Astrocyte (in vitro differentiated cells and primary cell): ENCODE measurements around the gene ROGDI. TPM values are rescaled to one million over a fixed set of nuclear protein-coding genes. Genes with fewer than 3 reads are reported as not detected.

Source experiments
- DNase-seq: peaks from one replicate; pipeline ENCODE4 v3.0.0-alpha.2; 2010; ENCODE audit warnings: low read depth
- FAIRE-seq: peaks from 2 replicates; lab custom pipeline; 2011; peaks lifted over from hg19 to GRCh38; lab: Jason Lieb, UNC
- H2AFZ ChIP-seq: 2 replicates; pipeline ENCODE4 v1.6.0; 2012; ENCODE audit warnings: low read depth, low read length, inconsistent platforms
- H3K27ac ChIP-seq: 2 replicates; pipeline ENCODE4 v1.5.1; 2011; ENCODE audit warnings: low read depth, low read length, inconsistent platforms
- H3K27me3 ChIP-seq: 2 replicates; pipeline ENCODE4 v1.6.0; 2011; ENCODE audit warnings: low read length, inconsistent platforms; ENCODE audit not compliant: insufficient read depth
- H3K36me3 ChIP-seq: 2 replicates; pipeline ENCODE4 v1.5.1; 2011; ENCODE audit warnings: low read length, inconsistent platforms; ENCODE audit not compliant: insufficient read depth
- H3K4me1 ChIP-seq: 2 replicates; pipeline ENCODE4 v1.5.1; 2011; ENCODE audit warnings: low read length, inconsistent platforms; ENCODE audit not compliant: insufficient read depth
- H3K4me2 ChIP-seq: 2 replicates; pipeline ENCODE4 v1.6.0; 2012; ENCODE audit warnings: low read length, inconsistent platforms
- H3K4me3 ChIP-seq: 2 replicates; pipeline ENCODE4 v1.5.1; 2011; ENCODE audit warnings: low read depth, mild to moderate bottlenecking, low read length, inconsistent platforms; ENCODE audit not compliant: insufficient read depth
- H3K79me2 ChIP-seq: 2 replicates; pipeline ENCODE4 v1.6.0; 2012; ENCODE audit warnings: mild to moderate bottlenecking, low read length, inconsistent platforms; ENCODE audit not compliant: insufficient read depth
- H3K9ac ChIP-seq: 2 replicates; pipeline ENCODE4 v1.6.0; 2012; ENCODE audit warnings: mild to moderate bottlenecking, low read length, inconsistent platforms
- H3K9me3 ChIP-seq: 2 replicates; pipeline ENCODE4 v1.5.1; 2012; ENCODE audit warnings: low read depth, mild to moderate bottlenecking, low read length, inconsistent platforms; ENCODE audit not compliant: insufficient read depth
- H4K20me1 ChIP-seq: 2 replicates; pipeline ENCODE4 v1.6.0; 2012; ENCODE audit warnings: low read length, inconsistent platforms; ENCODE audit not compliant: insufficient read depth
- H3K27ac Mint-ChIP-seq: one replicate; pipeline ENCODE4 v1.8.0; 2021; ENCODE audit warnings: mild to moderate bottlenecking, mixed read lengths; ENCODE audit not compliant: unreplicated experiment
- H3K27me3 Mint-ChIP-seq: one replicate; pipeline ENCODE4 v1.8.0; 2021; ENCODE audit warnings: low read depth, mixed read lengths; ENCODE audit not compliant: unreplicated experiment
- H3K36me3 Mint-ChIP-seq: one replicate; pipeline ENCODE4 v1.8.0; 2021; ENCODE audit warnings: low read depth, mixed read lengths; ENCODE audit not compliant: unreplicated experiment
- H3K4me1 Mint-ChIP-seq: one replicate; pipeline ENCODE4 v1.8.0; 2021; ENCODE audit warnings: low read depth, mixed read lengths; ENCODE audit not compliant: unreplicated experiment
- H3K4me3 Mint-ChIP-seq: one replicate; pipeline ENCODE4 v1.8.0; 2021; ENCODE audit warnings: mild to moderate bottlenecking, moderate library complexity, mixed read lengths; ENCODE audit not compliant: unreplicated experiment
- H3K9me3 Mint-ChIP-seq: one replicate; pipeline ENCODE4 v1.8.0; 2021; ENCODE audit warnings: mild to moderate bottlenecking, mixed read lengths; ENCODE audit not compliant: unreplicated experiment
- CTCF ChIP-seq: IDR thresholded peaks from 2 replicates; pipeline ENCODE4 v1.5.1; 2011; ENCODE audit warnings: low read depth, mild to moderate bottlenecking, inconsistent platforms, low read length, moderate library complexity; ENCODE audit not compliant: insufficient read depth
- EZH2 ChIP-seq: IDR thresholded peaks from 2 replicates; pipeline ENCODE4 v1.6.1; 2012; ENCODE audit warnings: mild to moderate bottlenecking, low read length, inconsistent platforms; ENCODE audit not compliant: insufficient read depth
- total RNA-seq: library from RNA; stranded (reverse); gene quantifications from 2 replicates; pipeline ENCODE4 v1.2.1, GENCODE V29; 2021

Gene ROGDI
- total RNA-seq, 1 donor from 2014 or later, result 33.6 TPM

GRCh38 chr16:4755687-4756086, 46.7 kb downstream of the ROGDI start:
- peaks cover 5% of the 10 kb centered on the region for H3K79me2 ChIP-seq
- H3K27ac ChIP-seq, result no peak overlapping the region

GRCh38 chr16:4754865-4755264, 47.6 kb downstream of the ROGDI start:
- peaks cover 25% of the 10 kb centered on the region for H3K36me3 Mint-ChIP-seq
- H3K79me2 ChIP-seq, result peaks cover 5% of the 10 kb centered on the region
- peaks cover 2% of the 10 kb centered on the region for H3K9me3 Mint-ChIP-seq

More at GRCh38 chr16:4755687-4756086, 46.7 kb downstream of the ROGDI start:
- Mint-ChIP-seq H3K4me3 (no peak overlapping the region), H3K9me3 (peaks cover 2% of the 10 kb centered on the region), H3K27ac (no peak overlapping the region), H3K27me3 (no peaks in the 10 kb centered on the region), H3K4me1 (no peaks in the 10 kb centered on the region), H3K36me3 (peaks cover 31% of the 10 kb centered on the region)
- DNase-seq, result no peak
- H3K9ac ChIP-seq, result no peak overlapping the region
- H4K20me1 ChIP-seq, result peaks cover 25% of the 10 kb centered on the region
- H3K9me3 ChIP-seq, result no peaks in the 10 kb centered on the region
- FAIRE-seq, result no peak
- H3K4me2 ChIP-seq, result no peak overlapping the region
- H3K4me3 ChIP-seq, result no peak overlapping the region
- no peaks in the 10 kb centered on the region for H3K4me1 ChIP-seq
- TF ChIP-seq CTCF (no peak), EZH2 (no peak)
- no peaks in the 10 kb centered on the region for H3K27me3 ChIP-seq
- no peak overlapping the region for H2AFZ ChIP-seq
- H3K36me3 ChIP-seq, result peaks cover 23% of the 10 kb centered on the region

More at GRCh38 chr16:4754865-4755264, 47.6 kb downstream of the ROGDI start:
- Histone ChIP-seq H3K9me3 (no peaks in the 10 kb centered on the region), H3K27me3 (no peaks in the 10 kb centered on the region), H3K36me3 (peaks cover 20% of the 10 kb centered on the region), H3K4me3 (no peak overlapping the region), H3K4me1 (no peaks in the 10 kb centered on the region), H2AFZ (no peak overlapping the region), H3K27ac (no peak overlapping the region), H3K9ac (no peak overlapping the region), H3K4me2 (no peak overlapping the region), H4K20me1 (peaks cover 22% of the 10 kb centered on the region)
- Mint-ChIP-seq H3K27ac (no peak overlapping the region), H3K4me1 (no peaks in the 10 kb centered on the region), H3K27me3 (no peaks in the 10 kb centered on the region), H3K4me3 (no peak overlapping the region)
- no peak for TF ChIP-seq CTCF
- no peak for TF ChIP-seq EZH2
- FAIRE-seq (no peak), DNase-seq (no peak)
